ENCODE data around the gene THOC2. TPM values are rescaled to one million over a fixed set of nuclear protein-coding genes. Genes with fewer than 3 reads are reported as not detected.
"Not testable (repeated sequence)": the region's sequence is repeated elsewhere in the genome, so short reads cannot be mapped to it uniquely, and the experiment has no call there.

The THOC2 gene
- total RNA-seq, 8 experiments from 2014 or later = 46.2 to 112 (median 57.6) TPM

DNA sequence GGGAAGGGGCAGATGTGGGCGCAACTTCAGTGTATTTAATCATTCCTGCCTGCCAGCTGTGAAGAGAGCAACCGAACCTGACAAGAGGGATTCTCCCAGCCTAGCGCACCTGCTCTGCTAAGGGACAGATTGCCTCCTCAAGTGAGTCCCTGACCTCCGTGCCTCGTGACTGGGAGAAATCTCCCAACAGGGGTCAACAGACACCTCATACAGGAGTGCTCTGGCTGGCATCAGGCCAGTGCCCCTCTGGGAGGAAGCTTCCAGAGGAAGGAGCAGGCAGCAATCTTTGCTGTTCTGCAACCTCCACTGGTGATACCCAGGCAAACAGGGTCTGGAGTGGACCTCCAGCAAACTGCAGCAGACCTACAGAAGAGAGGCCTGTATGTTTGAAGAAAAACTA, 158.8 kb downstream of the THOC2 start:
- 82% methylated on average over 4 of the region's 5 CpGs; no CpG with 5 or more reads in 9 of the 10 experiments for WGBS, 10 experiments
- H3K4me3 ChIP-seq; in situ Hi-C loops (cut with MboI; ENCODE audit: low pct_unique_long_range_greater_than_20kb in 2 of 9, low sequenced_read_pairs in 9 of 9, unreplicated experiment in 9 of 9); ATAC-seq (replicated peaks in 6 of 8); H3K27ac ChIP-seq; H3K4me1 ChIP-seq (replicated peaks in 1 of 2): not testable (repeated sequence)

- Histone ChIP-seq H3K4me3 (no peak overlapping the region), H3K27ac (no peak overlapping the region), H3K4me1 (replicated peaks in 1 of 2) (no peaks in the 10 kb centered on the region)
- 35 to 100% (median 55%) methylated on average over 1 to 2 of the region's 3 CpGs; no CpG with 5 or more reads in 6 of the 10 experiments for WGBS, 10 experiments
- in situ Hi-C loops (cut with MboI; ENCODE audit: low pct_unique_long_range_greater_than_20kb in 2 of 9, low sequenced_read_pairs in 9 of 9, unreplicated experiment in 9 of 9) = no loop called here
- no peak for ATAC-seq (replicated peaks in 6 of 8)
Observed at GRCh38 chrX:123570011-123570590, 162.8 kb downstream of the THOC2 start.

DNA sequence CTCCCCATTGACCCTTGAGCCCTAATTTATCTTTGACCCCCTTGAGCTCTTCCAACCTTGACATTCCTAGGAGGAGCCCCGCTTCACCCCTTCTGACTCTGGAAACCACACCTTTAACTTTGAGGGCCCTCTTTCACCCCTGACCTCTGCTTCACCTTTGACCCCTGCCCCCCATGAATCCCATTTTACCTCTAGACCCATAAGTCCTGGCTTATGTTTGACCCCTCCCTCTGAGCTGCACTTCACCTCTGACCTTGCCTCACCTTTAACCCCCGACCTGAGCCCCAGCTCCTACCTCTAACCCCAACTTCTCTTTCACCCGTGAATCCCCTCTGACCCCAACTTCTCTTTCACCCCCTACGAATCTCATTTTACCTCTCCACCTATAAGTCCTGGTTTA, 169.7 kb downstream of the THOC2 start:
- Histone ChIP-seq H3K27ac (no peak overlapping the region), H3K4me3 (no peak overlapping the region), H3K4me1 (replicated peaks in 1 of 2) (no peaks in the 10 kb centered on the region)
- in situ Hi-C loops (cut with MboI; ENCODE audit: low pct_unique_long_range_greater_than_20kb in 2 of 9, low sequenced_read_pairs in 9 of 9, unreplicated experiment in 9 of 9) = no loop called here
- ATAC-seq (replicated peaks in 6 of 8) = no peak
- WGBS, 10 experiments = 29 to 60% methylated on average over 1 of the region's 4 CpGs; no CpG with 5 or more reads in 8 of the 10 experiments

- Histone ChIP-seq H3K4me3 (no peak overlapping the region), H3K4me1 (replicated peaks in 1 of 2) (no peaks in the 10 kb centered on the region), H3K27ac (no peak overlapping the region)
- 72 to 87% methylated on average over 3 to 19 of the region's 32 CpGs; no CpG with 5 or more reads in 8 of the 10 experiments for WGBS, 10 experiments
- no peak for ATAC-seq (replicated peaks in 6 of 8)
- in situ Hi-C loops (cut with MboI; ENCODE audit: low pct_unique_long_range_greater_than_20kb in 2 of 9, low sequenced_read_pairs in 9 of 9, unreplicated experiment in 9 of 9) = no loop called here
Observed at GRCh38 chrX:123562342-123563146, 170.3 kb downstream of the THOC2 start.

DNA sequence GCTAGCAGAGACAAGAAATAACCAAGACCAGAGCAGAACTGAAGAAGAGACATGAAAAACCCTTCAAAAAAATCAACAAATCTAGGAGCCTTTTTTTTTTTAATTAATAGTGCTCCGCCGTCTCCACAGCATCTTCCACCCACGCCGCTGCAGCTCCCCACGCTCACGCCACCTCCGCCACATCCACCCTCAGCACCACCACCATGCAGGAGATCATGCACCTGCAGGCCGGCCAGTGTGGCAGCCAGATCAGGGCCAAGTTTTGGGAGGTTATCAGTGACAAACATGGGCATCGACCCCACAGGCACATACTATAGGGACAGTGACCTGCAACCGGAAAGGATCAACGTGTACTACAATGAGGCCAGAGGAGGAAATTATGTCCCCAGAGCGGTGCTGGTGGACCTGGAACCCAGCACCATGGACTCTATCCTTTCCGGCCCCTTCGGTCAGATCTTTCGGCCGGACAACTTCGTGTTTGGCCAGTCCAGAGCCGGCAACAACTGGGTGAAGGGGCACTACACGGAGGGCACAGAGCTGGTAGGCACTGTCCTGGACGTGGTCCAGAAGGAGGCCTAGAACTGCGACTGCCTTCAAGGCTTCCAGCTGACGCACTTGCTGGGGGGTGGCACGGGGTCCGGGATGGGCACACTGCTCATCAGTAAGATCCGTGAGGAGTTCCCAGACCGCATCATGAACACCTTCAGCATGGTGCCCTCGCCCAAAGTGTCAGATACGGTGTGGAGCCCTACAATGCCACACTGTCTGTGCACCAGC, 171.2 kb downstream of the THOC2 start:
- Histone ChIP-seq H3K4me3 (no peak overlapping the region), H3K27ac (no peak overlapping the region), H3K4me1 (replicated peaks in 1 of 2) (no peaks in the 10 kb centered on the region)
- in situ Hi-C loops (cut with MboI; ENCODE audit: low pct_unique_long_range_greater_than_20kb in 2 of 9, low sequenced_read_pairs in 9 of 9, unreplicated experiment in 9 of 9) = no loop called here
- 71% methylated on average over 17 of the region's 28 CpGs; no CpG with 5 or more reads in 9 of the 10 experiments for WGBS, 10 experiments
- no peak for ATAC-seq (replicated peaks in 6 of 8)

DNA sequence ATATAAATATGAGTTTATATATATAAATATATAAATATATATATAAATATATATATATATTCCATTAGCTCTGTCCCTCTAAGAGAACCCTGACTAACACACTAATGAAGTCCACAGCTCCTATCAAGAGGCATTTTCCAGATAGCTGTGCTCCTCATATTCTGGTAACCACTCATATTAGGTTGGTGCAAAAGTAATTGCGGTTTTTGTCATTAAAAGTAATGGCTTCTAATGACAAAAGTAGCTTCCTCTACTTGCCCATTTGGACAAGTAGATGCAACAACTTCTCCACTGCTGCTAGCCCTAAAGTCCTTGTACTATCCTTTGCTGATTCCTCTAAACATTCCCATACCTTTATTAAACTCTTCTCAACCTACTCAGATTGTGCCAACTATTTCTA, 182.0 kb downstream of the THOC2 start:
- 80% methylated on average over 1 of the region's 1 CpG; no CpG with 5 or more reads in 9 of the 10 experiments for WGBS, 10 experiments

More for the DNA sequence above, 182.0 kb downstream of the THOC2 start:
- Histone ChIP-seq H3K4me3 (no peak overlapping the region), H3K27ac (no peak overlapping the region), H3K4me1 (replicated peaks in 1 of 2) (no peaks in the 10 kb centered on the region)
- no peak for ATAC-seq (replicated peaks in 6 of 8)
- in situ Hi-C loops (cut with MboI; ENCODE audit: low pct_unique_long_range_greater_than_20kb in 2 of 9, low sequenced_read_pairs in 9 of 9, unreplicated experiment in 9 of 9) = no loop called here

Other genes with a start within 250 kb of the THOC2 start
- gene XIAP, start 127.0 kb upstream of the THOC2 start, total RNA-seq = 10 to 100 TPM; 27.4 to 66.2 (median 38.7) TPM
- 10 to 100 TPM; 36.1 to 98.4 (median 56.7) TPM for gene STAG2, start 228.7 kb upstream of the THOC2 start, total RNA-seq

Data from motor neuron (in vitro differentiated cells).